CD14-positive monocyte (primary cell): Measurements from ENCODE around the gene CADM1. TPM values are rescaled to one million over a fixed set of nuclear protein-coding genes. Genes with fewer than 3 reads are reported as not detected.

ENCODE experiments used
- DNase-seq, 3 donors: peaks; one replicate each; pipeline ENCODE4 v3.0.0-alpha.2; 2011 to 2022
- H2AFZ ChIP-seq: 2 replicates; pipeline ENCODE4 v1.6.0; 2012; ENCODE audit warnings: mild to moderate bottlenecking, low read depth, low read length, inconsistent platforms; ENCODE audit not compliant: insufficient read depth, poor library complexity, severe bottlenecking
- H3K27ac ChIP-seq, 2 donors: 1 replicate in 1 of 2; 2 replicates in 1 of 2; pipeline ENCODE4 v1.5.1; 2012 to 2013; ENCODE audit warnings: low read length in 2 of 2, control low read depth in 1 of 2, inconsistent platforms in 1 of 2, low read depth in 1 of 2, mild to moderate bottlenecking in 1 of 2
- H3K27me3 ChIP-seq, 2 donors: one replicate each; pipeline versions ENCODE4 v1.6.0 to v1.6.1; 2011 to 2013; ENCODE audit warnings: low read length in 2 of 2; ENCODE audit not compliant: control insufficient read depth in 2 of 2, insufficient read depth in 2 of 2
- H3K36me3 ChIP-seq, 2 donors: replicated peaks in 1 of 2; 1 replicate in 1 of 2; 2 replicates in 1 of 2; pipeline versions ENCODE4 v1.5.1 to v1.6.1; 2012 to 2013; ENCODE audit warnings: low read length in 2 of 2, control low read depth in 1 of 2, inconsistent platforms in 1 of 2, mild to moderate bottlenecking in 1 of 2; ENCODE audit not compliant: insufficient read depth in 2 of 2, control insufficient read depth in 1 of 2
- H3K4me1 ChIP-seq, 2 donors: 1 replicate in 1 of 2; 2 replicates in 1 of 2; pipeline versions ENCODE4 v1.5.1 to v1.6.1; 2012 to 2013; ENCODE audit warnings: low read length in 2 of 2, control low read depth in 1 of 2, inconsistent platforms in 1 of 2, mild to moderate bottlenecking in 1 of 2, moderate library complexity in 1 of 2; ENCODE audit not compliant: insufficient read depth in 2 of 2, control insufficient read depth in 1 of 2
- H3K4me2 ChIP-seq: replicated peaks from 2 replicates; pipeline ENCODE3; 2012; ENCODE audit warnings: low read length, moderate library complexity, mild to moderate bottlenecking; ENCODE audit not compliant: poor library complexity, severe bottlenecking; ENCODE audit errors: extremely low read depth
- H3K4me3 ChIP-seq, 3 experiments: fragments of 200-600 bp in 1 of 3; sonication (generic) in 1 of 3; replicated peaks in 1 of 3; 1 replicate in 2 of 3; 2 replicates in 1 of 3; pipeline ENCODE4 v1.5.1; 2011 to 2013; ENCODE audit warnings: low read length in 3 of 3, mild to moderate bottlenecking in 3 of 3, control low read depth in 2 of 3, low read depth in 2 of 3, inconsistent platforms in 1 of 3, moderate library complexity in 1 of 3
- H3K79me2 ChIP-seq: 2 replicates; pipeline ENCODE4 v1.6.0; 2012; ENCODE audit warnings: mild to moderate bottlenecking, control low read depth, inconsistent platforms, low read length, moderate library complexity; ENCODE audit not compliant: insufficient read depth
- H3K9ac ChIP-seq: 2 replicates; pipeline ENCODE4 v1.6.0; 2017; ENCODE audit warnings: low read length, mild to moderate bottlenecking; ENCODE audit not compliant: insufficient read depth, poor library complexity, severe bottlenecking
- H3K9me3 ChIP-seq, 2 donors: replicated peaks in 1 of 2; 1 replicate in 1 of 2; 2 replicates in 1 of 2; pipeline versions ENCODE4 v1.5.1 to v1.6.1; 2012 to 2013; ENCODE audit warnings: low read length in 2 of 2, control low read depth in 1 of 2; ENCODE audit not compliant: control insufficient read depth in 1 of 2, insufficient read depth in 1 of 2
- H4K20me1 ChIP-seq: 2 replicates; pipeline ENCODE4 v1.6.0; 2012; ENCODE audit warnings: mild to moderate bottlenecking, low read length, control low read depth, moderate library complexity; ENCODE audit not compliant: insufficient read depth
- H3K27ac Mint-ChIP-seq, 7 donors: one replicate each; pipeline ENCODE4 v1.8.0; 2020; ENCODE audit warnings: mild to moderate bottlenecking in 7 of 7, mixed read lengths in 7 of 7, moderate library complexity in 6 of 7, inconsistent platforms in 2 of 7
- H3K27me3 Mint-ChIP-seq, 3 donors: one replicate each; pipeline ENCODE4 v1.8.0; 2021 to 2022; ENCODE audit warnings: low read depth in 3 of 3, mild to moderate bottlenecking in 3 of 3, mixed read lengths in 3 of 3, moderate library complexity in 3 of 3, inconsistent platforms in 1 of 3
- H3K36me3 Mint-ChIP-seq, 2 donors: one replicate each; pipeline ENCODE4 v1.8.0; 2020; ENCODE audit warnings: mixed read lengths in 2 of 2, inconsistent platforms in 1 of 2, mild to moderate bottlenecking in 1 of 2
- H3K4me1 Mint-ChIP-seq: one replicate; pipeline ENCODE4 v1.8.0; 2020; ENCODE audit warnings: mild to moderate bottlenecking, mixed read lengths
- H3K4me3 Mint-ChIP-seq, 2 donors: one replicate each; pipeline ENCODE4 v1.8.0; 2020; ENCODE audit warnings: mild to moderate bottlenecking in 2 of 2, mixed read lengths in 2 of 2, moderate library complexity in 1 of 2
- H3K9me3 Mint-ChIP-seq, 7 donors: one replicate each; pipeline ENCODE4 v1.8.0; 2020 to 2022; ENCODE audit warnings: mixed read lengths in 7 of 7, mild to moderate bottlenecking in 6 of 7, moderate library complexity in 6 of 7, inconsistent platforms in 2 of 7
- WGBS: methylation state at CpG from one replicate; pipeline ENCODE4 v1.1.5; 2013; ENCODE audit warnings: missing lambda C conversion rate; ENCODE audit not compliant: insufficient coverage; 5-methylcytosine and 5-hydroxymethylcytosine counted together
- intact Hi-C, 2 donors: fragments of 100-400 bp; cut with micrococcal nuclease; formaldehyde crosslinking; loops; one replicate each; pipeline versions ENCODE4 v1.15.0 to v1.15.1; 2023
- polyA plus RNA-seq, 3 donors: library from polyadenylated mRNA; depleted of rRNA in 1 of 3; unstranded in 2 of 3; stranded (reverse) in 1 of 3; fragments of 300-500 nt in 2 of 3; fragments of >200 nt in 1 of 3; fragmentation: Illumina TruSeq in 2 of 3; gene quantifications; 1 replicate in 2 of 3; 2 replicates in 1 of 3; pipeline ENCODE4 v1.2.3, GENCODE V29; 2012 to 2021
- TF ChIP-seq, protein P1 (sequence below): fragments of 200-600 bp; IDR thresholded peaks from one replicate; pipeline ENCODE4 v1.8.0; 2022; ENCODE audit warnings: antibody characterized with exemption, mild to moderate bottlenecking

CADM1 gene
- polyA plus RNA-seq, 3 donors = not detected

DNA sequence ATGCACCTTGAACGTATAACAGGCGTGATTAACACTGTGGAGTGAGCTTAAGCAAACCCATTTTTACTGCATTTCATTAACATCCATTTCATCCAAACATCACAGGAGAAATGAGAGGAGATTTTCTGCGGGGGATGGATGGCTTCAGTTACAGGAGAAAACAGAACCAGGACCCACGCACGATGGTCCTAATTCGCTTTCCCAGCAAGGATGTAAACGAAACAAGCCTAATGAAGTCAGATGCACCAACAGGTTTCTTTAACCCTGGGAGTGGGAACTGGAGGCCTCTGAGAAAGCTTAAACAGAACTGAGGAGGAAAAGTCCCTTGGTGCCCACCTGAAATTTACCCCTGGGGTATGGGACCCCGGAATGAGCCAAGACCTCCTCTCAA lies 2.7 kb downstream of the CADM1 start:
- Mint-ChIP-seq H3K4me3 (no peak overlapping the region), H3K27ac (no peak overlapping the region), H3K36me3 (peaks cover 6 to 7% of the 10 kb centered on the region in 2 donors), H3K4me1 (peaks cover 17% of the 10 kb centered on the region), H3K27me3 (peaks cover 39 to 53% (median 43%) of the 10 kb centered on the region in 3 donors), H3K9me3 (peaks cover 3 to 23% (median 19%) of the 10 kb centered on the region in 7 donors)
- DNase-seq = no peak
- Histone ChIP-seq H3K9me3 (peaks cover 10 to 44% of the 10 kb centered on the region in 2 donors), H3K79me2 (no peaks in the 10 kb centered on the region), H3K9ac (no peak overlapping the region), H3K4me2 (no peak overlapping the region), H3K36me3 (no peaks in the 10 kb centered on the region), H3K4me1 (peaks cover 19 to 24% of the 10 kb centered on the region in 2 donors), H3K27ac (no peak overlapping the region), H3K27me3 (peaks cover 76 to 85% of the 10 kb centered on the region in 2 donors), H4K20me1 (no peaks in the 10 kb centered on the region), H2AFZ (no peak overlapping the region), H3K4me3 (no peak overlapping the region)
- whole genome bisulfite sequencing = 30% methylated on average over 3 of the region's 8 CpGs
- intact Hi-C loops = no loop called here
- TF ChIP-seq, protein P1, sequence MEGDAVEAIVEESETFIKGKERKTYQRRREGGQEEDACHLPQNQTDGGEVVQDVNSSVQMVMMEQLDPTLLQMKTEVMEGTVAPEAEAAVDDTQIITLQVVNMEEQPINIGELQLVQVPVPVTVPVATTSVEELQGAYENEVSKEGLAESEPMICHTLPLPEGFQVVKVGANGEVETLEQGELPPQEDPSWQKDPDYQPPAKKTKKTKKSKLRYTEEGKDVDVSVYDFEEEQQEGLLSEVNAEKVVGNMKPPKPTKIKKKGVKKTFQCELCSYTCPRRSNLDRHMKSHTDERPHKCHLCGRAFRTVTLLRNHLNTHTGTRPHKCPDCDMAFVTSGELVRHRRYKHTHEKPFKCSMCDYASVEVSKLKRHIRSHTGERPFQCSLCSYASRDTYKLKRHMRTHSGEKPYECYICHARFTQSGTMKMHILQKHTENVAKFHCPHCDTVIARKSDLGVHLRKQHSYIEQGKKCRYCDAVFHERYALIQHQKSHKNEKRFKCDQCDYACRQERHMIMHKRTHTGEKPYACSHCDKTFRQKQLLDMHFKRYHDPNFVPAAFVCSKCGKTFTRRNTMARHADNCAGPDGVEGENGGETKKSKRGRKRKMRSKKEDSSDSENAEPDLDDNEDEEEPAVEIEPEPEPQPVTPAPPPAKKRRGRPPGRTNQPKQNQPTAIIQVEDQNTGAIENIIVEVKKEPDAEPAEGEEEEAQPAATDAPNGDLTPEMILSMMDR = no peak

GRCh38 chr11:115500547-115501501 lies 3.4 kb downstream of the CADM1 start:
- no peaks in the 10 kb centered on the region for H3K79me2 ChIP-seq
- WGBS = 15% methylated on average over 4 of the region's 14 CpGs

More at GRCh38 chr11:115500547-115501501, 3.4 kb downstream of the CADM1 start:
- no peak for DNase-seq
- no peak overlapping the region for H3K9ac ChIP-seq
- Mint-ChIP-seq H3K4me3 (no peak overlapping the region), H3K9me3 (peaks cover 3 to 22% (median 19%) of the 10 kb centered on the region in 7 donors), H3K36me3 (peaks cover 6 to 7% of the 10 kb centered on the region in 2 donors), H3K27ac (no peak overlapping the region), H3K27me3 (peaks cover 36 to 47% (median 38%) of the 10 kb centered on the region in 3 donors), H3K4me1 (peaks cover 17% of the 10 kb centered on the region)
- H3K36me3 ChIP-seq = no peaks in the 10 kb centered on the region
- TF ChIP-seq, protein P1 = no peak
- H3K9me3 ChIP-seq = peaks cover 10 to 44% of the 10 kb centered on the region in 2 donors
- peaks cover 69 to 83% of the 10 kb centered on the region in 2 donors for H3K27me3 ChIP-seq
- no peak overlapping the region for H2AFZ ChIP-seq
- H3K4me1 ChIP-seq = peaks cover 19 to 24% of the 10 kb centered on the region in 2 donors
- peak overlapping the region; percentile 40 for H3K4me2 ChIP-seq
- intact Hi-C loops = no loop called here
- no peaks in the 10 kb centered on the region for H4K20me1 ChIP-seq
- no peak overlapping the region for H3K27ac ChIP-seq
- peak overlapping the region in 1 of 3 experiments; percentile 36 for H3K4me3 ChIP-seq
